H1 (cell line): ENCODE data around the gene DCAF15. TPM values are rescaled to one million over a fixed set of nuclear protein-coding genes. Genes with fewer than 3 reads are reported as not detected.

Experiments used
- CTCF ChIA-PET: fragments of 300-600 bp; sonication (Branson Sonifier 250); formaldehyde crosslinking; loops from one replicate; lab custom pipeline; 2021; ENCODE audit not compliant: partially characterized antibody; lab: Charles Lee
- POLR2A ChIA-PET: fragments of 300-600 bp; sonication (Branson Sonifier 250); formaldehyde crosslinking; loops from one replicate; lab custom pipeline; 2021; ENCODE audit warnings: inconsistent platforms; ENCODE audit not compliant: partially characterized antibody; lab: Charles Lee
- DNase-seq, 2 experiments: peaks; one replicate each; pipeline versions ENCODE4 v3.0.0 to v3.0.0-alpha.2; 2010 to 2022; ENCODE audit warnings: low spot score in 2 of 2, low read depth in 1 of 2, mixed read lengths in 1 of 2
- FAIRE-seq: peaks from 2 replicates; lab custom pipeline; 2011; peaks lifted over from hg19 to GRCh38; lab: Jason Lieb, UNC
- H2AFZ ChIP-seq: 2 replicates; pipeline ENCODE4 v1.8.1; 2012; ENCODE audit warnings: low read length, inconsistent platforms
- H2AK5ac ChIP-seq: 2 replicates; pipeline ENCODE4 v1.6.1; 2013; ENCODE audit warnings: low read depth, low read length
- H2BK120ac ChIP-seq: replicated peaks from 2 replicates; pipeline ENCODE3; 2013; ENCODE audit warnings: low read depth, low read length, inconsistent platforms
- H2BK12ac ChIP-seq: 2 replicates; pipeline ENCODE4 v1.6.1; 2013; ENCODE audit warnings: low read depth, low read length
- H2BK15ac ChIP-seq: 2 replicates; pipeline ENCODE4 v1.6.1; 2013; ENCODE audit warnings: low read length
- H2BK20ac ChIP-seq: 2 replicates; pipeline ENCODE4 v1.6.1; 2013; ENCODE audit warnings: low read length
- H2BK5ac ChIP-seq: 2 replicates; pipeline ENCODE4 v1.6.1; 2013; ENCODE audit warnings: low read depth, low read length
- H3K14ac ChIP-seq: 2 replicates; pipeline ENCODE4 v1.6.1; 2013; ENCODE audit warnings: inconsistent platforms; ENCODE audit not compliant: insufficient read length
- H3K18ac ChIP-seq: 2 replicates; pipeline ENCODE4 v1.6.1; 2013; ENCODE audit warnings: low read length; ENCODE audit errors: extremely low read depth
- H3K23ac ChIP-seq: 2 replicates; pipeline ENCODE4 v1.6.1; 2013; ENCODE audit warnings: inconsistent platforms; ENCODE audit not compliant: insufficient read length
- H3K23me2 ChIP-seq: 2 replicates; pipeline ENCODE4 v1.6.1; 2013; ENCODE audit warnings: low read depth, low read length
- H3K27ac ChIP-seq: 2 replicates; pipeline ENCODE4 v1.6.1; 2011; ENCODE audit warnings: low read depth, low read length, inconsistent platforms
- H3K27me3 ChIP-seq, 4 experiments: replicated peaks in 1 of 4; 1 replicate in 1 of 4; 2 replicates in 3 of 4; pipeline versions ENCODE4 v1.6.1 to v1.8.1; 2011 to 2013; ENCODE audit warnings: low read length in 3 of 4, mild to moderate bottlenecking in 3 of 4, inconsistent platforms in 2 of 4, mixed read lengths in 2 of 4, moderate library complexity in 1 of 4; ENCODE audit not compliant: control insufficient read depth in 3 of 4, insufficient read depth in 3 of 4; ENCODE audit errors: extremely low read depth in 1 of 4
- H3K36me3 ChIP-seq, 4 experiments: 2 replicates each; pipeline versions ENCODE4 v1.6.1 to v1.8.1; 2011 to 2013; ENCODE audit warnings: mild to moderate bottlenecking in 4 of 4, low read length in 3 of 4, moderate library complexity in 2 of 4, control low read depth in 1 of 4, inconsistent platforms in 1 of 4; ENCODE audit not compliant: insufficient read depth in 4 of 4, control insufficient read depth in 2 of 4
- H3K4ac ChIP-seq: replicated peaks from 2 replicates; pipeline ENCODE3; 2013; ENCODE audit warnings: low read length, low read depth, mixed read lengths, inconsistent platforms; ENCODE audit not compliant: insufficient read length
- H3K4me1 ChIP-seq, 4 experiments: replicated peaks in 1 of 4; 1 replicate in 1 of 4; 2 replicates in 3 of 4; pipeline versions ENCODE4 v1.6.1 to v1.8.1; 2011 to 2013; ENCODE audit warnings: low read length in 3 of 4, inconsistent platforms in 2 of 4, mixed read lengths in 1 of 4; ENCODE audit not compliant: insufficient read depth in 4 of 4, control insufficient read depth in 3 of 4
- H3K4me2 ChIP-seq, 2 experiments: 2 replicates each; pipeline versions ENCODE4 v1.6.1 to v1.8.1; 2011 to 2013; ENCODE audit warnings: low read depth in 2 of 2, low read length in 2 of 2, control low read depth in 1 of 2, inconsistent platforms in 1 of 2, mild to moderate bottlenecking in 1 of 2; ENCODE audit not compliant: insufficient read depth in 1 of 2
- H3K4me3 ChIP-seq, 4 experiments: fragments of 200-600, 300-600 bp in 1 of 4; sonication (generic), shearing (Covaris generic), sonication (Bioruptor Twin) in 1 of 4; 2 replicates each; pipeline versions ENCODE4 v1.5.1 to v1.8.1; 2011 to 2016; ENCODE audit warnings: low read length in 4 of 4, low read depth in 3 of 4, control low read depth in 2 of 4, inconsistent platforms in 2 of 4, mild to moderate bottlenecking in 2 of 4, mixed read lengths in 1 of 4, moderate library complexity in 1 of 4; ENCODE audit not compliant: insufficient read depth in 2 of 4; ENCODE audit errors: extremely low read depth in 1 of 4
- H3K56ac ChIP-seq: replicated peaks from 2 replicates; pipeline ENCODE3; 2013; ENCODE audit warnings: low read depth, mild to moderate bottlenecking, mixed read lengths, low read length, inconsistent platforms; ENCODE audit not compliant: insufficient read length
- H3K79me1 ChIP-seq: 2 replicates; pipeline ENCODE4 v1.6.1; 2013; ENCODE audit warnings: low read depth, low read length, control low read depth
- H3K79me2 ChIP-seq, 2 experiments: 2 replicates each; pipeline versions ENCODE4 v1.6.1 to v1.8.1; 2012 to 2013; ENCODE audit warnings: low read length in 2 of 2, mild to moderate bottlenecking in 2 of 2, inconsistent platforms in 1 of 2; ENCODE audit not compliant: insufficient read depth in 2 of 2, control insufficient read depth in 1 of 2
- H3K9ac ChIP-seq, 4 experiments: replicated peaks in 1 of 4; 1 replicate in 1 of 4; 2 replicates in 3 of 4; pipeline versions ENCODE4 v1.6.1 to v1.8.1; 2011 to 2013; ENCODE audit warnings: low read depth in 3 of 4, low read length in 3 of 4, control low read depth in 2 of 4, mild to moderate bottlenecking in 2 of 4, moderate library complexity in 2 of 4, inconsistent platforms in 1 of 4; ENCODE audit errors: extremely low read depth in 1 of 4
- H3K9me3 ChIP-seq, 2 experiments: 2 replicates each; pipeline versions ENCODE4 v1.6.1 to v1.8.1; 2012 to 2013; ENCODE audit warnings: mild to moderate bottlenecking in 2 of 2, moderate library complexity in 2 of 2, control low read depth in 1 of 2, inconsistent platforms in 1 of 2, low read depth in 1 of 2, low read length in 1 of 2, mixed read lengths in 1 of 2; ENCODE audit not compliant: insufficient read depth in 2 of 2
- H4K20me1 ChIP-seq, 2 experiments: replicated peaks in 1 of 2; 2 replicates each; pipeline versions ENCODE3 to v1.8.1; 2011 to 2013; ENCODE audit warnings: inconsistent platforms in 2 of 2, low read length in 2 of 2, mild to moderate bottlenecking in 1 of 2; ENCODE audit not compliant: insufficient read depth in 2 of 2, control insufficient read depth in 1 of 2
- H4K5ac ChIP-seq: 2 replicates; pipeline ENCODE4 v1.6.1; 2013; ENCODE audit warnings: low read length, low read depth, mixed read lengths, inconsistent platforms; ENCODE audit not compliant: insufficient read length
- H4K8ac ChIP-seq: 2 replicates; pipeline ENCODE4 v1.8.0; 2013; ENCODE audit warnings: mild to moderate bottlenecking, moderate library complexity, low read length, inconsistent platforms; ENCODE audit not compliant: insufficient read depth; ENCODE audit errors: extremely low read depth
- H4K91ac ChIP-seq: replicated peaks from 2 replicates; pipeline ENCODE3; 2013; ENCODE audit warnings: low read length, mixed read lengths, inconsistent platforms; ENCODE audit not compliant: insufficient read length
- ASH2L ChIP-seq: fragments of 200-600, 300-600 bp; sonication (generic); IDR thresholded peaks from one replicate; pipeline ENCODE4 v1.7.1; 2017; ENCODE audit warnings: low read length
- ATF3 ChIP-seq: IDR thresholded peaks from 2 replicates; pipeline ENCODE4 v1.6.1; 2011; ENCODE audit warnings: low read depth, mild to moderate bottlenecking, low read length; ENCODE audit not compliant: insufficient read depth
- CTBP2 ChIP-seq: IDR thresholded peaks from 2 replicates; pipeline ENCODE4 v1.7.0; 2011; ENCODE audit warnings: borderline replicate concordance, mild to moderate bottlenecking, moderate library complexity, mixed read lengths, low read length; ENCODE audit not compliant: insufficient read depth, insufficient read length
- RBBP5 ChIP-seq: IDR thresholded peaks from 2 replicates; pipeline ENCODE4 v1.7.1; 2012; ENCODE audit warnings: low read depth, mild to moderate bottlenecking, inconsistent platforms, low read length, moderate library complexity, borderline replicate concordance
- RXRA ChIP-seq: IDR thresholded peaks from 2 replicates; pipeline ENCODE4 v1.6.1; 2011; ENCODE audit warnings: low read depth, mild to moderate bottlenecking, low read length, moderate library complexity; ENCODE audit not compliant: insufficient read depth
- SP1 ChIP-seq: IDR thresholded peaks from 2 replicates; pipeline ENCODE4 v1.6.1; 2011; ENCODE audit warnings: low read depth, low read length
- TCF12 ChIP-seq: IDR thresholded peaks from 2 replicates; pipeline ENCODE4 v1.6.1; 2011; ENCODE audit warnings: low read depth, mild to moderate bottlenecking, low read length
- USF2 ChIP-seq: IDR thresholded peaks from 2 replicates; pipeline ENCODE4 v1.6.1; 2011; ENCODE audit warnings: low read length, improper control_type of control experiment
- WGBS, 2 experiments: shearing (Covaris generic) in 1 of 2; methylation state at CpG; one replicate each; pipeline versions ENCODE4 v1.1.6 to v1.1.7; 2013 to 2015; ENCODE audit warnings: low lambda C conversion rate in 2 of 2, mixed read lengths in 2 of 2, inconsistent platforms in 1 of 2, low coverage in 1 of 2, missing lambda C conversion rate in 1 of 2; ENCODE audit not compliant: insufficient replicate concordance in 2 of 2, insufficient coverage in 1 of 2, insufficient read length in 1 of 2; ENCODE audit errors: extremely low coverage in 1 of 2, missing lambda C conversion rate in 1 of 2; 5-methylcytosine and 5-hydroxymethylcytosine counted together
- polyA plus RNA-seq, 7 experiments: library from polyadenylated mRNA; depleted of rRNA in 3 of 7; stranded (reverse) in 5 of 7; unstranded in 2 of 7; fragments of >200 nt in 5 of 7; fragments of 200-250 nt in 2 of 7; gene quantifications; 1 replicate in 5 of 7; 2 replicates in 1 of 7; 4 replicates in 1 of 7; pipeline versions ENCODE4 v1.2.1 to v1.2.3, GENCODE V29; 2011 to 2013; ENCODE audit warnings: missing spikeins in 2 of 7, mixed read lengths in 2 of 7
- total RNA-seq: library from RNA; stranded (reverse); fragmentation: NEBNext Ultra II Directional; extraction: Animal tissue kit (Norgen Biotek cat#: 25700); gene quantifications from 2 replicates; pipeline ENCODE4 v1.2.1, GENCODE V29; 2021

DCAF15 gene
- total and polyA plus RNA-seq, 2 of the 8 experiments (the other 6 are each of a cell fraction or from before 2014, with no cell fraction given), result 68.7 to 80.8 TPM

- Histone ChIP-seq H2AFZ (no peak overlapping the region), H2BK15ac (peak overlapping the region; percentile 95; the same call in 1 of the 2 replicates), H4K8ac (peak overlapping the region; percentile 94; the same call in 1 of the 2 replicates), H4K91ac (peak overlapping the region; percentile 99), H3K23me2 (no peaks in the 10 kb centered on the region), H3K4me1 (peaks cover 0 to 42% (median 36%) of the 10 kb centered on the region in 4 experiments; a peak in 6 of 7 replicates), H3K18ac (peak overlapping the region; percentile 89), H3K27me3 (no peaks in the 10 kb centered on the region), H2BK120ac (peak overlapping the region; percentile 98), H3K14ac (no peak overlapping the region), H3K4me3 (peak overlapping the region in 3 of 4 experiments; percentile 7 to 46 (median 26); a peak in 4 of 8 replicates), H3K23ac (no peak overlapping the region), H2BK5ac (peak overlapping the region; percentile 96), H4K20me1 (no peaks in the 10 kb centered on the region), H3K27ac (peak overlapping the region; percentile 83; the same call in 1 of the 2 replicates), H2BK12ac (peak overlapping the region; percentile 21; the same call in 1 of the 2 replicates), H3K36me3 (0 out of 8 replicates have a peak, but pooled peaks cover 0 to 3% (median 0%) of the 10 kb centered on the region in 4 experiments), H3K9ac (peak overlapping the region in 2 of 4 experiments; percentile 36 to 38; a peak in 3 of 7 replicates), H3K9me3 (no peaks in the 10 kb centered on the region), H3K79me1 (no peaks in the 10 kb centered on the region), H2AK5ac (peak overlapping the region; percentile 93), H3K56ac (peak overlapping the region; percentile 74), H2BK20ac (peak overlapping the region; percentile 97; the same call in 1 of the 2 replicates), H3K4me2 (peak overlapping the region; percentile 64 to 75), H3K79me2 (no peaks in the 10 kb centered on the region), H3K4ac (peak overlapping the region; percentile 94), H4K5ac (peak overlapping the region; percentile 45)
- WGBS, 2 experiments, result 49% methylated on average over 10 of the region's 10 CpGs; no CpG with 5 or more reads in 1 of the 2 experiments
- DNase-seq, result no peak
- no peak for FAIRE-seq
- TF ChIP-seq CTBP2 (no peak), TCF12 (0 out of 2 replicates have a peak, but pooled peaks have one; percentile 46), RBBP5 (0 out of 2 replicates have a peak, but pooled peaks have one; percentile 52), ASH2L (no peak), RXRA (no peak), USF2 (peak; percentile 73), ATF3 (0 out of 2 replicates have a peak, but pooled peaks have one; percentile 14), SP1 (0 out of 2 replicates have a peak, but pooled peaks have one; percentile 15)
- ChIA-PET POLR2A (interaction anchor here (1.0 to 2.4 kb wide), 6 partner anchors 12 to 53 kb away, joined by 3 to 11 read pairs (median 6); partner anchors contain the start of gene RFX1), CTCF (interaction anchor here (1.2 to 1.6 kb wide), 3 partner anchors 12 to 46 kb away, joined by 3 to 5 read pairs (median 5); partner anchors contain the start of gene IL27RA)
These were observed 33.5 kb downstream of the DCAF15 start for GRCh38 chr19:13985771-13986347.
